OCI-M2 (cell line): Measurements from ENCODE around the gene MTX2.
"Not testable (repeated sequence)": the region's sequence is repeated elsewhere in the genome, so short reads cannot be mapped to it uniquely, and the experiment has no call there.

Experiments used
- DNase-seq: peaks from one replicate; lab custom pipeline; 2025; ENCODE audit not compliant: unreplicated experiment; lab: John Stamatoyannopoulos, UW

MTX2 gene

GRCh38 chr2:176373155-176373554 lies 103.9 kb downstream of the MTX2 start:
- not testable (repeated sequence) for DNase-seq

- DNase-seq: no peak
Measured at GRCh38 chr2:176378323-176378722, 109.1 kb downstream of the MTX2 start.

- no peak for DNase-seq
Measured at GRCh38 chr2:176380341-176380740, 111.1 kb downstream of the MTX2 start.

GRCh38 chr2:176383100-176383499 lies 113.9 kb downstream of the MTX2 start:
- no peak for DNase-seq

DNA sequence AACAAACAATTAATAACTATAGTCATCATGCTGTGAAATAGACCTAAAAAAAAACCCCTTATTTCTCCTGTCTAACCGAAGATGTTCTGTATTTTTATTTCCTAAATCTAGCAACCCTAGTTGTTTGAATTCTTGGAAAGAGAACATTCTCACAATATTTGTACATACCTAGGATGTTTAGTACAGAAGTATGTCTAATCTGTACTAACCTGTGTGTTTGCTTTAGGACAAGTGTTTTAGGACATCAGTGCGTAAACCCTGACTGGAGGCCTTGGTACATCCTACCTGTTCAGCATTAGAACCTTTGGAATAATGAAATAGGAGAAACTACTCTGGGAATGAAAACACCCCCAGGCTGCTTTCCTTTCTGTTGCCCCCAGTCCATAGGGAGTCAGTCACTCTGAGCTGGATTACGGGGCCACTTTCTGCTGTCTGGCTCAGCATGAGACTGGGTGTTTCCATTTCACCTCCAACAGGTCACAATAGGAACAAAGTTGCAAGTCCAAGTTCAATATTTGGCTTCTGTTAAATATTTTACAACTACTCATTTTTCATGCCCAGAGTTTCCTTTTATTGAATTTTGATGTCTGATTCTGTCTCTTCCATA lies 114.7 kb downstream of the MTX2 start:
- no peak for DNase-seq

GRCh38 chr2:176385219-176385759 lies 116.0 kb downstream of the MTX2 start:
- no peak for DNase-seq

DNA sequence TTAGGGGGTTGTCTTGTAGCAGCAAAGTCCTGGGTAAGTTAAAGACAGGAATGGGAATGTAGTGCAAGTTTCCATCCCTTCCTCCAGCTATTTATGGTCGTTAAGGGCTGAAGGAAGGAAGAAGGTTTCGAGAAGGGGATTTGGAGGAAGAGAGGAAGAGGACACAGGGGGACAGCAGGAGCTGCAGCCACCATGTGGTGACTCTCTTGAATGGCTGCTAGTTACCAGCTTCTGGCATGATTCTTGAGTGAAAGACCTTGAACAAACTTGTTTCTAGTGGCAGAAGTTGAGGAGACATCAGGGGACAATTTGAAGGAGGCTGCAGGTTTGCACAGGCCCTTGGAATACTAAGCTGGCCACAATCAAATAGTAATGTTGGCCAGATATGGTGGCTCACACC lies 116.6 kb downstream of the MTX2 start:
- no peak for DNase-seq
